ENCODE measurements around the gene CCDC175.

DNA sequence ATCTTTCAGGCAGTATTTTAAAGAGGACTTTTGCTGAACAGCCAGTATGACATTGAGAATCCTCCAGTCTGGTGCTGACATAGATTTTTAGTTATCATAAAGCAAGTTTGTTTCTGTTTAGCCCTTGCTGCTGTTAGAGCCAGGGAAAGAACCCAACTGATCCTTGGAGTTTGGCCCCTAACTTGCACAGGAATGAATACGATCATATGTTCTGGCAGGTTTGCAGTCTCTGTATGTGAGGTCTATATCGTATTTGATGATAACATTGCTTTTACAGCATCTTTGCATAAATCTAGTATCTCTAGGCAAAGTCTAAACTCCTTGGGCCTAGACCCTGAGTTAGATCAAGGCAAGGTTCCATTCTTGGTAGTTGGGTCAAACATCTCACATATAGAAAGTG, 4.3 kb upstream of the CCDC175 start:
- TF ChIP-seq, protein P1, sequence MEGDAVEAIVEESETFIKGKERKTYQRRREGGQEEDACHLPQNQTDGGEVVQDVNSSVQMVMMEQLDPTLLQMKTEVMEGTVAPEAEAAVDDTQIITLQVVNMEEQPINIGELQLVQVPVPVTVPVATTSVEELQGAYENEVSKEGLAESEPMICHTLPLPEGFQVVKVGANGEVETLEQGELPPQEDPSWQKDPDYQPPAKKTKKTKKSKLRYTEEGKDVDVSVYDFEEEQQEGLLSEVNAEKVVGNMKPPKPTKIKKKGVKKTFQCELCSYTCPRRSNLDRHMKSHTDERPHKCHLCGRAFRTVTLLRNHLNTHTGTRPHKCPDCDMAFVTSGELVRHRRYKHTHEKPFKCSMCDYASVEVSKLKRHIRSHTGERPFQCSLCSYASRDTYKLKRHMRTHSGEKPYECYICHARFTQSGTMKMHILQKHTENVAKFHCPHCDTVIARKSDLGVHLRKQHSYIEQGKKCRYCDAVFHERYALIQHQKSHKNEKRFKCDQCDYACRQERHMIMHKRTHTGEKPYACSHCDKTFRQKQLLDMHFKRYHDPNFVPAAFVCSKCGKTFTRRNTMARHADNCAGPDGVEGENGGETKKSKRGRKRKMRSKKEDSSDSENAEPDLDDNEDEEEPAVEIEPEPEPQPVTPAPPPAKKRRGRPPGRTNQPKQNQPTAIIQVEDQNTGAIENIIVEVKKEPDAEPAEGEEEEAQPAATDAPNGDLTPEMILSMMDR (conservative IDR thresholded peaks at IDR 0.05; ENCODE audit: low read length) = no peak
- TF ChIP-seq EZH2phosphoT487 (IDR thresholded peaks at IDR 0.05; ENCODE audit: borderline replicate concordance, low read depth, low read length) = no peak
